Spleen (tissue), 11 donors: Measurements from ENCODE around the gene SIRT3. TPM values are rescaled to one million over a fixed set of nuclear protein-coding genes. Genes with fewer than 3 reads are reported as not detected.

ENCODE experiments used
- DNase-seq: peaks from one replicate; pipeline ENCODE4 v3.0.0-alpha.2; 2020
- H3K27ac ChIP-seq, 8 donors: fragments of 200-600 bp; sonication (generic) in 7 of 8; 1 replicate in 4 of 8; 2 replicates in 4 of 8; pipeline versions ENCODE4 v1.5.0 to v1.8.0; 2016 to 2021; ENCODE audit warnings: inconsistent platforms in 4 of 8, mild to moderate bottlenecking in 4 of 8, moderate library complexity in 1 of 8
- H3K27me3 ChIP-seq, 7 donors: fragments of 200-600 bp; sonication (generic) in 6 of 7; replicated peaks in 1 of 7; 1 replicate in 4 of 7; 2 replicates in 3 of 7; pipeline versions ENCODE4 v1.5.0 to v1.8.0; 2016 to 2021; ENCODE audit warnings: inconsistent platforms in 3 of 7, mild to moderate bottlenecking in 1 of 7
- H3K36me3 ChIP-seq, 6 donors: fragments of 200-600 bp; sonication (generic) in 5 of 6; 1 replicate in 4 of 6; 2 replicates in 2 of 6; pipeline versions ENCODE4 v1.5.0 to v1.8.0; 2016 to 2021; ENCODE audit warnings: inconsistent platforms in 2 of 6
- H3K4me1 ChIP-seq, 6 donors: fragments of 200-600 bp; sonication (generic) in 5 of 6; 1 replicate in 3 of 6; 2 replicates in 3 of 6; pipeline versions ENCODE4 v1.5.0 to v1.8.0; 2016 to 2021; ENCODE audit warnings: inconsistent platforms in 3 of 6
- H3K4me3 ChIP-seq, 8 donors: fragments of 200-600 bp; sonication (generic) in 7 of 8; 1 replicate in 4 of 8; 2 replicates in 4 of 8; pipeline versions ENCODE4 v1.5.0 to v1.8.0; 2016 to 2021; ENCODE audit warnings: inconsistent platforms in 4 of 8, mild to moderate bottlenecking in 4 of 8, moderate library complexity in 2 of 8
- H3K9me3 ChIP-seq, 8 donors: fragments of 200-600 bp; sonication (generic) in 7 of 8; 1 replicate in 4 of 8; 2 replicates in 4 of 8; pipeline versions ENCODE4 v1.5.0 to v1.8.0; 2016 to 2021; ENCODE audit warnings: inconsistent platforms in 4 of 8
- CTCF ChIP-seq, 11 experiments: fragments of 200-600 bp in 7 of 11; fragments of 450-650 bp in 4 of 11; sonication (generic) in 4 of 11; IDR thresholded peaks in 8 of 11; conservative IDR thresholded peaks in 3 of 11; 1 replicate in 7 of 11; 2 replicates in 4 of 11; pipeline versions ENCODE4 v1.4.0 to v1.8.0; 2016 to 2021; ENCODE audit warnings: antibody characterized with exemption in 11 of 11, inconsistent platforms in 4 of 11, mild to moderate bottlenecking in 1 of 11
- POLR2A ChIP-seq, 3 donors: fragments of 450-650 bp; IDR thresholded peaks; one replicate each; pipeline ENCODE4 v1.5.1; 2017; ENCODE audit warnings: antibody characterized with exemption in 3 of 3, mild to moderate bottlenecking in 1 of 3
- POLR2AphosphoS5 ChIP-seq, 3 donors: sonication (generic); formaldehyde crosslinking; IDR thresholded peaks; one replicate each; pipeline ENCODE4 v1.5.1; 2017; ENCODE audit warnings: antibody characterized with exemption in 3 of 3
- WGBS, 5 donors: extraction: QIAGEN DNeasy Blood & Tissue Kit in 3 of 5; methylation state at CpG; one replicate each; pipeline versions ENCODE4 v1.1.5 to v1.1.7; 2013 to 2018; 5-methylcytosine and 5-hydroxymethylcytosine counted together
- intact Hi-C: fragments of 100-400 bp; cut with DNase I; formaldehyde crosslinking; loops from one replicate; pipeline ENCODE4 v1.15.0; 2023; ENCODE audit warnings: low total_unique reads
- polyA plus RNA-seq, 3 donors: library from polyadenylated mRNA; stranded (reverse); fragments of 200-250 nt; gene quantifications; one replicate each; pipeline ENCODE4 v1.2.1, GENCODE V29; 2013
- total RNA-seq, 7 donors: library from RNA; depleted of rRNA in 3 of 7; stranded (reverse); fragments of >200 nt in 3 of 7; fragmentation: NEBNext Ultra II Directional in 4 of 7; extraction: Animal tissue kit (Norgen Biotek cat#: 25700) in 4 of 7; gene quantifications; one replicate each; pipeline versions ENCODE4 v1.1.0 to v1.2.1, GENCODE V29; 2016 to 2021
- donor health status: healthy with polysubstance abuse.
- donor health status: DM: no; HTN: no; CAD: no; lungs with moderate emphysema.
- donor health status: DM: no; HTN: no; CAD: no.
- donor health status: Bipolar disorder and iron deficiency.
- donor health status: healthy.
- donor health status: DM: no; HTN: no; CAD: no.
- donor health status: DM: yes; HTN: yes; CAD: no.

The SIRT3 gene
- total and polyA plus RNA-seq, 10 donors: 11.9 to 28.8 (median 17.5) TPM

GRCh38 chr11:202490-202889 lies 33.7 kb downstream of the SIRT3 start:
- DNase-seq: no peak
- peaks cover 0 to 60% (median 35%) of the 10 kb centered on the region in 6 donors for H3K36me3 ChIP-seq
- H3K4me1 ChIP-seq: peaks cover 10 to 63% (median 52%) of the 10 kb centered on the region in 6 donors
- TF ChIP-seq POLR2A (IDR thresholded peaks at IDR 0.05) (no peak), CTCF (IDR thresholded peaks at IDR 0.05 in 8 of 11, conservative IDR thresholded peaks at IDR 0.05 in 3 of 11) (no peak), POLR2AphosphoS5 (IDR thresholded peaks at IDR 0.05) (peak in 1 of 3 donors; percentile 4)
- 67 to 90% (median 82%) methylated on average over 7 to 8 of the region's 8 CpGs for WGBS, 5 donors
- H3K9me3 ChIP-seq: no peaks in the 10 kb centered on the region
- H3K4me3 ChIP-seq: no peak overlapping the region
- intact Hi-C loops: no loop called here
- H3K27me3 ChIP-seq: no peaks in the 10 kb centered on the region
- H3K27ac ChIP-seq: peak overlapping the region in 4 of 8 donors; percentile 26 to 54 (median 42)

- no peak for DNase-seq
- 38 to 57% (median 41%) methylated on average over 15 of the region's 15 CpGs for WGBS, 5 donors
- no peaks in the 10 kb centered on the region for H3K9me3 ChIP-seq
- intact Hi-C loops: no loop called here
- peaks cover 10 to 63% (median 52%) of the 10 kb centered on the region in 6 donors for H3K4me1 ChIP-seq
- no peaks in the 10 kb centered on the region for H3K27me3 ChIP-seq
- H3K27ac ChIP-seq: peak overlapping the region in 4 of 8 donors; percentile 26 to 54 (median 42)
- no peak overlapping the region for H3K4me3 ChIP-seq
- TF ChIP-seq POLR2AphosphoS5 (IDR thresholded peaks at IDR 0.05): no peak
- TF ChIP-seq CTCF (IDR thresholded peaks at IDR 0.05 in 8 of 11, conservative IDR thresholded peaks at IDR 0.05 in 3 of 11): no peak
- TF ChIP-seq POLR2A (IDR thresholded peaks at IDR 0.05): no peak
- H3K36me3 ChIP-seq: peaks cover 0 to 60% (median 35%) of the 10 kb centered on the region in 6 donors
Observed at GRCh38 chr11:201966-202365, 34.2 kb downstream of the SIRT3 start.

GRCh38 chr11:200224-201003 lies 35.7 kb downstream of the SIRT3 start:
- intact Hi-C loops: no loop called here
- no peak overlapping the region for H3K27ac ChIP-seq
- no peaks in the 10 kb centered on the region for H3K9me3 ChIP-seq
- peaks cover 1 to 48% (median 37%) of the 10 kb centered on the region in 6 donors for H3K4me1 ChIP-seq
- no peak for TF ChIP-seq CTCF (IDR thresholded peaks at IDR 0.05 in 8 of 11, conservative IDR thresholded peaks at IDR 0.05 in 3 of 11)
- TF ChIP-seq POLR2AphosphoS5 (IDR thresholded peaks at IDR 0.05): peak in 1 of 3 donors; percentile 59
- no peak for TF ChIP-seq POLR2A (IDR thresholded peaks at IDR 0.05)
- peaks cover 0 to 55% (median 33%) of the 10 kb centered on the region in 6 donors for H3K36me3 ChIP-seq
- peak; percentile 70 for DNase-seq
- H3K4me3 ChIP-seq: no peak overlapping the region
- H3K27me3 ChIP-seq: no peaks in the 10 kb centered on the region
- WGBS, 5 donors: 90 to 97% (median 95%) methylated on average over 11 to 13 of the region's 13 CpGs

- WGBS, 5 donors: 80 to 93% (median 88%) methylated on average over 8 of the region's 8 CpGs
- Histone ChIP-seq H3K27me3 (no peaks in the 10 kb centered on the region), H3K36me3 (peaks cover 0 to 49% (median 28%) of the 10 kb centered on the region in 6 donors), H3K4me3 (no peak overlapping the region), H3K27ac (no peak overlapping the region), H3K4me1 (peaks cover 0 to 41% (median 31%) of the 10 kb centered on the region in 6 donors), H3K9me3 (no peaks in the 10 kb centered on the region)
- intact Hi-C loops: no loop called here
- TF ChIP-seq POLR2AphosphoS5 (IDR thresholded peaks at IDR 0.05): peak in 1 of 3 donors; percentile 59
- TF ChIP-seq CTCF (IDR thresholded peaks at IDR 0.05 in 8 of 11, conservative IDR thresholded peaks at IDR 0.05 in 3 of 11): no peak
- TF ChIP-seq POLR2A (IDR thresholded peaks at IDR 0.05): no peak
- DNase-seq: peak; percentile 70
Observed at GRCh38 chr11:199782-200181, 36.4 kb downstream of the SIRT3 start.
